HL-60 (cell line): ENCODE data around the gene MAPK9.

Experiments
- CTCF ChIP-seq: IDR thresholded peaks from one replicate; pipeline ENCODE4 v1.5.1; 2011; ENCODE audit warnings: low read length, control low read depth, inconsistent platforms; ENCODE audit not compliant: insufficient read depth
- GABPA ChIP-seq: IDR thresholded peaks from 2 replicates; pipeline ENCODE4 v1.6.1; 2012; ENCODE audit warnings: low read depth
- POLR2AphosphoS5 ChIP-seq: IDR thresholded peaks from 2 replicates; pipeline ENCODE4 v1.6.1; 2012; ENCODE audit warnings: low read depth
- REST ChIP-seq: IDR thresholded peaks from 2 replicates; pipeline ENCODE4 v1.6.1; 2012; ENCODE audit warnings: low read depth; ENCODE audit not compliant: insufficient replicate concordance

- TF ChIP-seq CTCF (no peak), POLR2AphosphoS5 (no peak), REST (no peak), GABPA (no peak)
Observed at GRCh38 chr5:180301253-180301652, 9.4 kb upstream of the MAPK9 start.
